Smooth muscle cell (in vitro differentiated cells): ENCODE measurements around the gene MMP11. TPM values are rescaled to one million over a fixed set of nuclear protein-coding genes. Genes with fewer than 3 reads are reported as not detected.

Source experiments
- DNase-seq: peaks from one replicate; lab custom pipeline; 2025; ENCODE audit not compliant: unreplicated experiment; lab: John Stamatoyannopoulos, UW
- H2AFZ ChIP-seq: fragments of 200-600 bp; sonication (generic); 2 replicates; pipeline ENCODE4 v1.6.0; 2016; ENCODE audit warnings: antibody characterized with exemption, low read depth, mild to moderate bottlenecking
- H3F3A ChIP-seq: fragments of 200-600 bp; sonication (generic); 2 replicates; pipeline ENCODE4 v1.6.0; 2017; ENCODE audit warnings: antibody characterized with exemption, low read depth
- H3K27ac ChIP-seq: fragments of 200-600 bp; sonication (generic); 2 replicates; pipeline ENCODE4 v1.5.1; 2016; ENCODE audit warnings: low read depth, mild to moderate bottlenecking
- H3K27me3 ChIP-seq: fragments of 200-600 bp; sonication (generic); 2 replicates; pipeline ENCODE4 v1.6.1; 2016; ENCODE audit warnings: low read depth, mild to moderate bottlenecking
- H3K36me3 ChIP-seq: fragments of 200-600 bp; sonication (generic); 2 replicates; pipeline ENCODE4 v1.5.1; 2016; ENCODE audit warnings: low read depth
- H3K4me1 ChIP-seq: fragments of 200-600 bp; sonication (generic); 2 replicates; pipeline ENCODE4 v1.5.1; 2016; ENCODE audit warnings: low read depth
- H3K4me2 ChIP-seq: fragments of 200-600 bp; sonication (generic); 2 replicates; pipeline ENCODE4 v1.6.0; 2016; ENCODE audit warnings: mild to moderate bottlenecking
- H3K4me3 ChIP-seq: fragments of 200-600 bp; sonication (generic); 2 replicates; pipeline ENCODE4 v1.5.1; 2016; ENCODE audit warnings: mild to moderate bottlenecking
- H3K79me2 ChIP-seq: fragments of 200-600 bp; sonication (generic); 2 replicates; pipeline ENCODE4 v1.6.0; 2016; ENCODE audit warnings: low read depth, mild to moderate bottlenecking
- H3K9ac ChIP-seq: fragments of 200-600 bp; sonication (generic); 2 replicates; pipeline ENCODE4 v1.6.0; 2016; ENCODE audit warnings: low read depth
- H3K9me3 ChIP-seq: fragments of 200-600 bp; sonication (generic); replicated peaks from 2 replicates; pipeline ENCODE4 v1.5.1; 2016; ENCODE audit warnings: low read depth
- H4K20me1 ChIP-seq: fragments of 200-600 bp; sonication (generic); 2 replicates; pipeline ENCODE4 v1.6.0; 2016; ENCODE audit warnings: low read depth
- CTCF ChIP-seq: fragments of 200-600 bp; sonication (generic); IDR thresholded peaks from 2 replicates; pipeline ENCODE4 v1.5.1; 2017; ENCODE audit warnings: borderline replicate concordance, mild to moderate bottlenecking, antibody characterized with exemption; ENCODE audit not compliant: insufficient read depth, poor library complexity, severe bottlenecking
- WGBS: methylation state at CpG from one replicate; pipeline ENCODE4 v1.1.7; 2016; ENCODE audit warnings: low lambda C conversion rate; 5-methylcytosine and 5-hydroxymethylcytosine counted together
- polyA plus RNA-seq: library from polyadenylated mRNA; unstranded; fragments of >200 nt; fragmentation: Nextera tagmentation; extraction: Ambion mirVana; gene quantifications from 2 replicates; pipeline ENCODE4 v1.2.1, GENCODE V29; 2016
- total RNA-seq: library from RNA; depleted of rRNA; stranded (reverse); fragments of >200 nt; gene quantifications from 2 replicates; pipeline ENCODE4 v1.2.3, GENCODE V29; 2014

The MMP11 gene
- total and polyA plus RNA-seq, 2 experiments from 2014 or later, result 10.9 to 30.6 TPM

DNA sequence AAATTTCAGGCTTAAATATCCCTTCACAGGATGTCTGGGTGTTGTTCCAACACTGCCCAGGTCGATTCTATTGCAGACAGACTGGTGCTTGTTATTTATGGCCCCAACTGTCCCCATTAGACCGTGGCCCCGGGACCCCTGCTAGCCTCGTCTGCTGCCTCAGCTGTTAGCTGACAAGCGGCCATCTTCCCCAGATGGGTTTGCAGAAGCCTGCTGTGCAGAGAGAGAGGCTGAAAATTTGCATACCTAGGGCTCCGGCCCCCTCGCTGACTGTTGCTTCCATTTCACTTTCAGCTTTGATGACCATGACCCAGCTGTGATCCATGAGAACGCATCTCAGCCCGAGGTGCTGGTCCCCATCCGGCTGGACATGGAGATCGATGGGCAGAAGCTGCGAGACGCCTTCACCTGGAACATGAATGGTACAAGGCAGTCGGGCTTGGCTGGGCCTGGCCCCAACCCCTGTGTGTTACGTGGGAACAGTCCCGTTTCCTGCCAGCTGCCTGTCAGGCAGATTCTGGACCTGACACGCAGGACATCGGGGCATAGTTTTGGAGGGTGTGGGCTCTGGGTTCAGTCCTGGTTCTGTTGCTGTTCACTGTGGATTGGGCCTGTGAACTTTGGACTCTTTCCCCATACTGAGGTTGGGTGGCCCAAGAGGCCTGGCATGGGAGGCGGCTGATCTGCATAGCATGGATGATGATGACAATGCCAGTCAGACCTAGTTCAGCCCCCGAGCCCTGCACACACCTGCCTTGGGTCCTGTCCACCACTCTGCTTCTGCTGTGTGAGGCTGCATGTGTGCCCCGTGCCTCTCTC lies 30.6 kb downstream of the MMP11 start:
- Histone ChIP-seq H3K4me1 (no peaks in the 10 kb centered on the region), H3K36me3 (peaks cover 9% of the 10 kb centered on the region), H3K79me2 (no peaks in the 10 kb centered on the region), H4K20me1 (peaks cover 78% of the 10 kb centered on the region), H2AFZ (no peak overlapping the region), H3K9ac (no peak overlapping the region), H3K4me3 (no peak overlapping the region), H3K9me3 (no peaks in the 10 kb centered on the region), H3F3A (peaks cover 7% of the 10 kb centered on the region), H3K4me2 (no peak overlapping the region), H3K27me3 (no peaks in the 10 kb centered on the region), H3K27ac (no peak overlapping the region)
- TF ChIP-seq CTCF, result no peak
- no peak for DNase-seq
- 89% methylated on average over 21 of the region's 21 CpGs for WGBS

DNA sequence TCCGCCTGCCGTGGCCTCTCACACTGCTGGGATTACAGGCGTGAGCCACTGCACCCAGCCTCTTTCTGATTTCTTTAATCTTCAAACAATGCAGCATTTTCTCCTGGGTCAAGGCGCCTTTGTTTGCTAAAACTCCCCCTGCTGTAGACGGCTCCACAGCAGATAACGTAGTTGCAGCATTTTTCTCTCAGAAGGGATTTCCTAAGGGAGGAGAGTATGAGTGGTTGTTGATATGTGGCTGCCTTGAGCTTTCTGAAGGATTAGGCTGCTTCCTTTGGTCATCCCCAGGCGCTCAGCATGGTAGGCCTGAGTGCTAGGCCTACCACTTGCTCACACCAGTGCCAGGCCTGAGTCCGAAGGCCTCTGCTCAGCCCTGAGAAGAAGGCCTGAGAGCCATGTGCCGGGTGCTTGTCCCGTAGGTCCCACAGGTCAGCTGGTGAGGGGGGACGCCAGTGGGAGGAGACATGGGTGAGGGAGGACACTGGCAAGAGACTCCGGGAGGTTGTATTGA lies 32.2 kb downstream of the MMP11 start:
- Histone ChIP-seq H3K36me3 (peaks cover 9% of the 10 kb centered on the region), H3K9ac (no peak overlapping the region), H3K27me3 (no peaks in the 10 kb centered on the region), H3K4me3 (no peak overlapping the region), H3K27ac (peak overlapping the region; percentile 33), H3K79me2 (no peaks in the 10 kb centered on the region), H2AFZ (no peak overlapping the region), H3K4me1 (no peaks in the 10 kb centered on the region), H3K4me2 (no peak overlapping the region), H3K9me3 (no peaks in the 10 kb centered on the region), H3F3A (peaks cover 7% of the 10 kb centered on the region), H4K20me1 (peaks cover 66% of the 10 kb centered on the region)
- no peak for DNase-seq
- WGBS, result 41% methylated on average over 12 of the region's 12 CpGs
- no peak for TF ChIP-seq CTCF

- H3K79me2 ChIP-seq, result no peaks in the 10 kb centered on the region
- TF ChIP-seq CTCF, result no peak
- H3K27ac ChIP-seq, result no peak overlapping the region
- no peak overlapping the region for H2AFZ ChIP-seq
- DNase-seq, result no peak
- peaks cover 50% of the 10 kb centered on the region for H4K20me1 ChIP-seq
- no peak overlapping the region for H3K4me3 ChIP-seq
- peaks cover 8% of the 10 kb centered on the region for H3K36me3 ChIP-seq
- no peak overlapping the region for H3K9ac ChIP-seq
- H3K4me2 ChIP-seq, result no peak overlapping the region
- H3F3A ChIP-seq, result peaks cover 12% of the 10 kb centered on the region
- 94% methylated on average over 1 of the region's 1 CpG for WGBS
- no peaks in the 10 kb centered on the region for H3K27me3 ChIP-seq
- no peaks in the 10 kb centered on the region for H3K4me1 ChIP-seq
- no peaks in the 10 kb centered on the region for H3K9me3 ChIP-seq
These were observed 34.2 kb downstream of the MMP11 start for GRCh38 chr22:23806837-23807236.
